GM13976 (cell line): ENCODE measurements around the gene CNNM2.
A peak's percentile ranks its signal among the peaks of the same experiment; 100 is the strongest.

Source experiments
- DNase-seq: peaks from one replicate; pipeline ENCODE4 v3.0.0; 2012; ENCODE audit warnings: low spot score
- in situ Hi-C: fragments of 300-500 bp; cut with MboI; formaldehyde crosslinking; loops from one replicate; pipeline ENCODE4 v1.12.0; 2022; ENCODE audit warnings: low sequenced_read_pairs, mixed read lengths, inconsistent platforms; ENCODE audit not compliant: unreplicated experiment
- TF ChIP-seq, protein P1 (sequence below): IDR thresholded peaks from 2 replicates; pipeline ENCODE4 v1.5.1; 2012; ENCODE audit warnings: borderline replicate concordance, mild to moderate bottlenecking; ENCODE audit not compliant: insufficient read depth; ENCODE audit errors: extremely low read depth, missing control alignments, control extremely low read depth

The CNNM2 gene

GRCh38 chr10:102917962-102918816, at the start of gene CNNM2:
CNNM2 (plus strand) TSS chr10:102918294; CDS start chr10:102918481, 187 bp downstream.
- TF ChIP-seq, protein P1, sequence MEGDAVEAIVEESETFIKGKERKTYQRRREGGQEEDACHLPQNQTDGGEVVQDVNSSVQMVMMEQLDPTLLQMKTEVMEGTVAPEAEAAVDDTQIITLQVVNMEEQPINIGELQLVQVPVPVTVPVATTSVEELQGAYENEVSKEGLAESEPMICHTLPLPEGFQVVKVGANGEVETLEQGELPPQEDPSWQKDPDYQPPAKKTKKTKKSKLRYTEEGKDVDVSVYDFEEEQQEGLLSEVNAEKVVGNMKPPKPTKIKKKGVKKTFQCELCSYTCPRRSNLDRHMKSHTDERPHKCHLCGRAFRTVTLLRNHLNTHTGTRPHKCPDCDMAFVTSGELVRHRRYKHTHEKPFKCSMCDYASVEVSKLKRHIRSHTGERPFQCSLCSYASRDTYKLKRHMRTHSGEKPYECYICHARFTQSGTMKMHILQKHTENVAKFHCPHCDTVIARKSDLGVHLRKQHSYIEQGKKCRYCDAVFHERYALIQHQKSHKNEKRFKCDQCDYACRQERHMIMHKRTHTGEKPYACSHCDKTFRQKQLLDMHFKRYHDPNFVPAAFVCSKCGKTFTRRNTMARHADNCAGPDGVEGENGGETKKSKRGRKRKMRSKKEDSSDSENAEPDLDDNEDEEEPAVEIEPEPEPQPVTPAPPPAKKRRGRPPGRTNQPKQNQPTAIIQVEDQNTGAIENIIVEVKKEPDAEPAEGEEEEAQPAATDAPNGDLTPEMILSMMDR: no peak
- DNase-seq: peak; percentile 98
- in situ Hi-C loops: loop anchor here (10.0 kb wide), 1 partner anchor 317 kb away; no protein-coding TSS in a partner anchor

GRCh38 chr10:102868911-102869257, 49.2 kb upstream of the CNNM2 start:
- DNase-seq: no peak
- TF ChIP-seq, protein P1: no peak
- in situ Hi-C loops: no loop called here

DNA sequence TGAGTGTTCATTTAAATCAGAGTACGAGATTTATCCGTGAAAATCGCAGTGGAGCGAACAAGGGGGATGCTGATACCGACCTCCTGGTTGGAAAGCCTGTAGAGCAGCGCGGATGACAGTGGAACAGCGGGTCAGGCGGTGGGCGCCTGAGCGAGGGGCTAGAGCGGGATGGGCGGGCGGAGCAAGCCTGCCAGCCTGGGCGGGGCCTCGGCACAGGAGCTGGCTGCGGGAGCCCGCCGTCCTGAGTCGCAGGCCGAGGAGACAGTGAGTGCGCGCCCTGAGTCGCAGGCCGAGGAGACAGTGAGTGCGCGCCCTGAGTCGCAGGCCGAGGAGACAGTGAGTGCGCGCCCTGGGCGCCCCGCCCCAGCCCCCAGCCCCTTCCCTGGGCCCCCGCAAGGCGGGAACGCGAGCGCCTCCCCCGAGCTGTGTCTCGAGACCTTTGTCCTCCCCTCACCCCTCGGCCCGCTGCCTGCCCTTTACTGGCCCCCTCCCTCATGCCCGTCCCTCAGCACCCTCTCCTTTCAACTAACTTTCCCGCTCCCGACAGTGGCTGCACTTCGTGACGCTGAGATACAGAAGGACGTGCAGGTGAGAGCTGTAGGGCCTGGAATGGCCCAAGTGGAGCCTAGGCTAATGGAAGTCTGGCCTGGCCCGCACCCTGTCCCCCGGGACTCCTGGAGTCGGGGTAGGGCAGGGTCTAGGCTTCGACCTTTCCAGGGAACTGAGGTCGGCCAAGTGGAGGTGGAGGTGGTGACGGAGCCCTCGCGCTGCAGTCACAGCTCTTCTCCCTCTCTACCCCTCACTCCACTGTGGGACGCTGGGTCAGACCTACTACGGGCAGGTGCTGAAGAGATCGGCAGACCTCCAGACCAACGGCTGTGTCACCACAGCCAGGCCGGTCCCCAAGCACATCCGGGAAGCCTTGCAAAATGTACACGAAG, 48.6 kb upstream of the CNNM2 start, which contains the start of gene AS3MT:
AS3MT (plus strand) TSS at position 213 of the 941 bp plus-strand sequence; CDS start at position 336, 123 bp downstream.
- DNase-seq: peak; percentile 54
- TF ChIP-seq, protein P1: no peak
- in situ Hi-C loops: no loop called here

- TF ChIP-seq, protein P1: no peak
- in situ Hi-C loops: no loop called here
- DNase-seq: no peak
Measured at GRCh38 chr10:102870221-102870620, 47.9 kb upstream of the CNNM2 start.

DNA sequence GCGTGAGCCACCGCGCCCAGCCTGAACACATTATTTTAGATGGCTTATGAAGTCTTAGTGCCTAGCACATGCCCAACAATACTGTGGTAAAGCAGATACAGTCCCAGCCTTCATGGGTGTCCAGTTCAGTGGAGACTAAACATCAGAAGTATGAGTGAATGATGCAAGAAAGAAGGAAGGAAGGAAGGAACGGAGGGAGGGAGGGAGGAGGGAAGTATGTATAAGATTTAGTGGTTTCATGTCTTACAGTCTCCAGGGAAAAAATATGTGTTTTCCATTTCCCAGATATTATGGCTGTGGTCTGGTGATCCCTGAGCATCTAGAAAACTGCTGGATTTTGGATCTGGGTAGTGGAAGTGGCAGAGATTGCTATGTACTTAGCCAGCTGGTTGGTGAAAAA, 45.9 kb upstream of the CNNM2 start:
- in situ Hi-C loops: no loop called here
- TF ChIP-seq, protein P1: no peak
- DNase-seq: no peak

DNA sequence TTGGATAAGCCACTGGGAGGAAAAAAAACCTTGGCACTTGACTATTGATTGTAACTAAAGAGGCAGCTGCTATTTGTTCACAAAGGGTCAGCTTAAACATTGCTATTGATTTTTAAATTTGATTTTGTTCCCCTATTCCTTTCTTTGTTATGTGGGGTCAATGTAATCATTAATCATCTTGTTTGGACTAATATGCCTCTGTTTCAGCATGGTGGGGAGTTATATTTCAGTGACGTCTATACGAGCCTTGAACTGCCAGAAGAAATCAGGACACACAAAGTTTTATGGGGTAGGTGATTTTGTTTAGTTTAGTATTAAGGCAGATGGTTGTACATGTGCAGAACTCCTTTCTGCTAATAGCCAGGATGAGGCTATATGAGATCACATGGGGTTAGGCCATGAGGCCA, 41.3 kb upstream of the CNNM2 start:
- in situ Hi-C loops: no loop called here
- TF ChIP-seq, protein P1: no peak
- no peak for DNase-seq
